Stimulated activated CD8-positive, alpha-beta memory T cell treated with anti-CD3 and anti-CD28 coated beads, Interleukin-7, amount 100 ng/mL, for 24 hours (primary cell): ENCODE results near the gene SLC35F2.
"Not testable (repeated sequence)": the region's sequence is repeated elsewhere in the genome, so short reads cannot be mapped to it uniquely, and the experiment has no call there.

ENCODE experiments used
- DNase-seq: peaks from one replicate; pipeline ENCODE4 v3.0.0-alpha.2; 2020; ENCODE audit warnings: low read depth

Gene SLC35F2

DNA sequence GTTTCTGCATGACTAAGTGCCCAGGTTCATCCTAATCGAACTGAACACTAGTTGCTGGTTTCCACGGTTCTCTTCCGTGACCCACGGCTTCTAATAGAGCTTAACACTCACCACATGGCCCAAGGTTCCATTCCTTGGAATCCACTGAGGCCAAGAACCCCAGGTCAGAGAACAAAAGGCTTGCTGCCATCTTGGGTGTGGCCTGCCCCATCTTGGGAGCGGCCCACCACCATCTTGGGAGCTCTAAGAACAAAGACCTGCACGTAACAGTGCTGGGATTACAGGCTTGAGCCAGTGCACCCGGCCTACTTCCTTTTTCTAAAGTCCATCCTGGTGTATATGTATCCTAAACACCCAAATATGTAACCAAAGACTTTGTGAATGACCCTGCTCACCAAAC is 68.8 kb downstream of the SLC35F2 start:
- no peak for DNase-seq

DNA sequence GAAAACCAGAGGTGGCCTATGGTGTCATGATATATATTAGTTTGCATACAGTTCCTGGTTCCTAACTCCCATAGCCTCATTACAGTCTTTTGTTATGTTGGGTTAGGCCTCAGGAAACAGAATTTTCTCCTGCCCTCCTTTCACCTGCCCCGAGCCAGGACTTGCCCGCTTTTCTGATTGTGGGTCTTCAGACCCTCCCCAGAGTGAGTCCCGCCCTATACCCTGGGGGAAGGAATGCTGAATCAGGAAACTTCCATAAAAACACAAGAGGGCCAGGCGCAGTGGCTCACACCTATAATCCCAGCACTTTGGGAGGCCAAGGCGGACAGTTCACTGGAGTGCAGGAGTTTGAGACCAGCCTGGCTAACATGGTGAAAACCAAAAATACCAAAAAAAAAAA is 70.9 kb downstream of the SLC35F2 start:
- no peak for DNase-seq

DNA sequence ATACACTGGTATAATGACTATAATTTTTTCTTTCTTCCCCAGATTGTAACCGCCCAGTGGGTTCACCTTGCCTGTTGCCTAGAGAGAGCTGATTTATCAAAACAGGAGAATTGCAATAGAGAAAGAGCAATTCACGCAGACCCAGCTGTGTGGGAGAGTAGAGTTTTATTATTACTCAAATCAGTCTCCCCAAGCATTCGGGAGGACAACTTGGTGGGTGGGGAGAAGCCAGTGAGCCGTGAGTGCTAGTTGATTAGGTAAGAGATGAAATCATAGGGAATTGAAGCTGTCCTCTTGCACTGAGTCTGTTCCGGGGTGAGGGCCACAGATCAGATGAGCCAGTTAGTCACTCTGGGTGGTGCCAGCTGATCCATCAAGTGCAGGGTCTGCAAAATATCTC is 73.2 kb downstream of the SLC35F2 start:
- DNase-seq: no peak

DNA sequence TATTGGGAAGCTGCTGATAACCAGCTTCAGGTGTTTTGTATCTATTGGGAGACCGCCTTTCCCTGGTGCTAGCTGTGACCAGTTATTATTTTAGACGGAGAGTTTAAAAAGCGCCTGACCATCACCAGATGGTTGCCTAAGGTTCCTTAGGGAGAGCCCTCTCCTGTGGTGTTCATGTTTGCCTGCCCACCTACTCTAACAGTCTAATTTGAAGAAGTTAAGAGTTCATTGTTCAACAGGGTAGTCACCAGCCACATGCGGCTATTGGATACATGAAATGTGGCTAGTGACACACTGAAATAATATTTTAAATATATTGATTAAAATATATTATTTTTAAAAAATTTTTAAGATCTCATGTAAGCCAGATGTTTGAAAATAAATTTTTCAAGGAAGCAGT is 75.5 kb downstream of the SLC35F2 start:
- no peak for DNase-seq

DNA sequence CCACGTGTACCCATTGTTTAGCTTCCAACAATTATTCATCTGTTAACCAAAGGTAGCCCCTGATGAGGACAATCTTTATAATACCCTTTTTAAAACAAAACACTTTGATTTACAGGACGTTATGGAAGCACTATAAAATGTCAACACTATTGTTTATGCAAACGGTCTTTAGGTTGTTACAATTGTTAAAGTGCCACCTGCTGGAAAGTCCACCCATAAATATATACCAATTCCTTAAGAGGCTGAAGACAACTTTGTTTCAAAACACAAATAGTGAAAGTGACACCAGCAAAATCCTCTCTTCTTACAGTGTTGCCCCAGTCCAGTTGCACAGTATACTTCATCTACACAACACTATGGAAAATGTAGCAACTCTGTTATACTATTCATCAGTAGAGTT is 77.8 kb downstream of the SLC35F2 start:
- no peak for DNase-seq

DNA sequence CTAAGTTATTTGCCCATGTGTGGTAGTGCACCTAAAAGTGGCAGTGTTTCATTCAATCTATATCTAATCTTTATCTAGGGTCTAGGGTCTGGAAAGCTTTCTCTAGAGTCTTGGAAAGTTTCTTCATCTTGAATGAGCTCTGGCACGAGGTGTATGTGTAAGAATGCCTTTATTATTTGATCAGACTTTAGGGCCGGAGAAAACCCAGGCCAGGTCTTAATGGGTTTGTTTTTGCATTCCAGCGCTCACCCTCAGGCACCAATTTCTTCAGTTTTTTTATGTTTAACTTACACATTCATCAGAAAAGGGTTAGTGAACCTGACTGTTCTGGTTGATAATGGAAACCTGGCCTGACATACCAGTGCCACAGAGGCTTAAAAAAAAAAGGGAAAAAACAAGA is 78.5 kb downstream of the SLC35F2 start:
- DNase-seq: no peak

DNA sequence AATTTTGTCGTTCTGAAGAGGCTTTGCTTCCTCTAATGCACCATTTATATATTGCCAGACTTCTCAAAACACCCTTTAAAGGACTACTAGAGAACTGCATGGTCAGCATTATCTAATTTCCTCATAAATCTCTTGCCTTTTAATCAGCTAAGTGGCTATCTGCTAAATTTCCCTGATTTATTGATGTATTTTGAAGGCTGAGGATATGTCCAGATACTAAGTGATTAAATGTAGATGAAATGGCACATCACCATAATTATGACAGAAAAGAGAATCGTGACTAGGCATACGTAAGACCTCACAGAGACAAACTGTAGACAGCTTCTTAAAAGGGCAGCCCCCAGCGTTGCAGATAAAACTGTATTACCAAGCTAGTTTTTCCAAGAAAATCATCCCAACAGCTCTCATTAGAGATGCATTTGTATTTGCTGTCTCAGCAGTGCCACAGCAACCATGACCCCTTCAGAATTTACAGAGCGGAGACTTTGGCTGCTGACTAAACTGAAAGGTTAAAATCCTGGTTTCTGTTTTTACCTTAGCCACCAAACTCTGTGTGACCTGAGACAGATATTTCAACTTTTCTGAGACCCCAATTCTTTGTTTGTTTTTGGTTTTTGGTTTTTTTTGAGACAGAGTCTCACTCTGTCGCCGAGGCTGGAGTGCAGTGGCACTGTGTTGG is 79.6 kb downstream of the SLC35F2 start:
- DNase-seq: no peak

DNA sequence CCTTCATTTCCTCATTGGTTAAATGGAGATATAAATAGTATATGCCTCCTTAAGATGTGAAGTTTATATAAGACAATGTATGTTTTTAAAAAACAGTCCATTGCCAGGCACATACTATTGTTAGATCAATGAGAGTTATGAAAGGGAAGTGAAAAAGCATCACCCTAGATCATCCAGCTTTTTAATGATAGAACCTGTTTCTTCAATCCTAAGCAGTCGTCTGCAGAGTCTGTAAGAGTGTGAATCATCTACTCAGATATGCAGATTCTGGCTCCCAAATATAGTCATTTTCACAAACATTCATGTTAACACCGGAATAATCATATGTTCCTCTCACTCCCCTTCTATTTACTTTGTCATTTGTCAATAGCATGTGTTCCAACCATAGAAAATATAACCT is 81.5 kb downstream of the SLC35F2 start:
- DNase-seq: no peak

DNA sequence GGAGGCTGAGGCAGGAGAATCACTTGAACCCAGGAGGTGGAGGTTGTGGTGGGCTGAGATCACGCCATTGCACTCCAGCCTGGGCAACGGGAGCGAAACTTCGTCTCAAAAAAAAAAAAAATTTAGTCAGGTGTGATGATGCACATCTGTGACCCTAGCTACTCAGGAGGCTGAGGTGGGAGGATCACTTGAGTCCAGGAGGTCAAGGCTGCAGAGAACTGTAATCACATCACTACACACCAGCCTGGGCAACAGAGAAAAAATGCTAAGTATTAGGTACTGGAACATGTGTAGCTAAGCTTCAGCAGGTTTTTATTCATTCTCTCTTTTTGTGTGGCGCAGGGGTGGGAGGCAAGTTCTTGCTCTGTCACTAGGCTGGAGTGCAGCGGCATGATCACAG is 82.5 kb downstream of the SLC35F2 start:
- no peak for DNase-seq

DNA sequence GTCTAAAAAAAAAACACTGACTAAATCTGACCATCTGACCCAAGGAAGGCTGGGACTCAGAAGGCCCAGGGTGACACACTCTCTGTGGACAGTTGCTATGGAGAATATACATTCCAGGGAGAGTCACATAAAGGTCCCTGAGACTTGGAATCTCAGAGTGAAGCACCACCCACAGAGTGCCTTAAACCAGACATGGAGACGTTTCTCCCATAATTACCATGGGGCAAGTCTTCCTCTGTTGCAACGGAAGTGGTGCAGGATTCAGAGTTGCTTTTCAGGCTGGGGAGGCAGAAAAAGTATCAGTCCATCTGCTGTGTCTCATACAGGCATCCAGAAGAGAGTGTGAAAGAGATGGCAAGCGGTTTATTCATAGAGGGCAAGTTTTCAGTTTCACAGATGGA is 88.0 kb downstream of the SLC35F2 start:
- DNase-seq: no peak

DNA sequence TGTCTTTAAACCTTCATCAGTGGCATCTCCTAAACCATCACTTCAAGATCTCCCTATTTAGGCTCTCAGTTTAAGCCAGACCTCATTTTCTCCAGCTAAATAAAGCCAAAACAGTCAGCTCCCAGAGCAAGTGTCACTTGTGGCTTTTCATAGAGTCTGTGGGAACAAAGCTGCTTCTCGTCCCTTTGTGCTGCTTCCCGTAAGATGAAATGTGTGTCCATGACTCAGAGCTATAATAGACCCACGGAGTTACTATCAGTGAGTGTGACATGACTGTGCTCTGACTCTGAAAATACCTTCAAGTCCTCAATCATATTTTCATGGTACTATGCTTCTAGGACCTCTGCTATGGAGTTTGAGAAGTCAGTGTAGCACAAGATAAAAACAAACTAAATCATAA is 89.4 kb downstream of the SLC35F2 start:
- no peak for DNase-seq

DNA sequence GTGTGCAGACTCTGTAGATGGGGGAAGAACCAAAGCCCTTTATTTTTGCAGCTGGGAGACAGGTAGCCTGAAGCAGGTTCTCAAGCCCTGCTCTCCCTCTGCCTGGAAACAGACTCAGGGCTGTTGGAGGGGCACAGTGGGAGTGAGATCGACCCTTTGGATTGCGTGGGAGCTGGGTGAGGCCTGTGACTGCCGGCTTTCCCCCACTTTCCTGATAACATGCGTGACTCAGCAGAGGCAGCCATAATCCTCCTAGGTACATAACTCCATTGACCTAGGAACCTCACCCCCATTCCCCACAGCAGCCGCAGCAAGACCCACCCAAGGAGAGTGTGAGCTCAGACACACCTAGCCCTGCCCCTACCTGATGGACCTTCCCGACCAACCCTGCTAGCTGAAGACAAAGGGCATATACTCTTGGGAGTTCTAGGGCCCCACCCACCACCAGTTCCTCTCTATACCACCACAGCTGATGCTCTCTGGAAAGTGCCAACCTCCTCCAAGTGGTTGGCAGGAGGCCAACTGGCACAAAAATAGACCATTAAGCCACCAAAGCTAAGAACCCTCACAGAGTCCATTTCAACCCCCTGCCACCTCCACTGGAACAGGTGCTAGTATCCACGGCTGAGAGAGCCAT is 99.8 kb downstream of the SLC35F2 start:
- DNase-seq: not testable (repeated sequence)

DNA sequence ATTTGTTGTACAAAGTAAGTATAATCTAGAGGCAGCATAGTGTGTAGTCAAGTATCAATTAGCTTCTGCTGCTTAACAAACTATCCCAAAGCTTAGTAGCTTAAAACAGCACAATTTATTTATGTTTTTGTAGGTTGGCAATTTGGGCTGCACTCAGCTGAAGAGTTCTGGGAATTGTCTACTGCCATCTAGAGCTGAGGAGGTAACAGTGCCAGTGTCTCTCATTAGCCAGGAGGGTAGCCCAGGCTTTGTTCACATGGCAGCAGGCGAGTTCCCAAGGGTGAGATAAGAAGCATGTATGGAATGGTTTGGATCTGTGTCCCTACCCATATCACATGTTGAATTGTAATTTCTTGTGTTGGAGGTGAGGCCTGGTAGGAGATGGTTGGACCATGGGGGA is 100.9 kb downstream of the SLC35F2 start:
- DNase-seq: no peak

DNA sequence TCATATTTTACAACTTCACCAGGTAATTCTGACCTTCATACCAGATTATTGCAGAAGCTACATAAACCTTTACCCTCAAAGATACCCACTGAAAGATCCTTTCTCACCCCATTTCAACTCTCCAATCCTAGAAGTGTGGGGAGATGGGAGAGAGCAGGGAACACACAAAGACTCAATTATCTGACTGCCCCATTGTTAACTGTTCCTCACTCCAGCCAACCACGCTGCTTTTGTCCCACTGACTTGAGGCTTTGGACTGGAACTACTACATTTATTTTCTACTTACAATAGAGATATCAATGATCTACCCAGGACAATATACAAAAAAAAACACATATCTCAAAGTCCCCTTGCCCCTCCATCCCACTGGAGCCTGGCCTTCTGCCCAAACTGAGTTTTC is 102.0 kb downstream of the SLC35F2 start:
- no peak for DNase-seq

DNA sequence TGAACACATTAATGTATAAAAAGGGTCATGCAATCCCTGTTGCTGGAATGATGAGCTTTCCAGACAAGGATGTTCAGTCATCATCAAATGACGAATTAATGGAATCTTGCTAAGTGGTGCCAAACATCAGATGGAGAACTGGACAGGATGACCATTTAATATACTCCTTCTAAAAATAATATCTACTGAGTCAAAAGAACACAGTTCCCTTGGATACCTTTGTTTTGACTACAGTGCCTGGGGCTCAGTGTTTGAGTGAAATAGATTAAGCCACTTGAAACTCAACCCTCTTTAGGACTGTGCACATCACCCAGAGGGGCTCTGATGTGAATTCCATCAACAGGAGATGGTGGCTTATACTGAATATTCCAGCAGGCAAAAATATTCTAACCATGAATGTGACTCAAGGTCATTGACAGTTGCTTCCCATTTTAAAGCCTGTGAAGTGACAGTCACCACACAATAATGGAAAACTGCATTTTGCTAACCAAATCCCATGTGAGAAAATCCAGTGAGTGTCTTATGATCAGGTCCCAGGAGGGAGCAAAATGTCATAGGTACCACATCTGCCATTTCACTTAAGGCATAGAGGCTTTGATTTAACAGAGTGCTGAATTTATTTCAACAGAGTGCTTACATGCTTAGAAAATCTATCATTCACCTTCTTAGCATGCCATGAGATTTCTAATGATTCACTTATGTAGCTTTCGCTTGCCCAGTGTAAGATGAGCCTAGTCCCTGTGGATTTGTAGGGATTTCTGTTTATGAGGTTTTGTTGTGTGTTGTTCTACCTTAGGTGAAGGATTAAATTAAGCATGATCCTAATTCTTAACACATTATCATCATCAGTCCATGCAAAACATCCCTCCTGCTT is 105.4 kb downstream of the SLC35F2 start:
- no peak for DNase-seq

DNA sequence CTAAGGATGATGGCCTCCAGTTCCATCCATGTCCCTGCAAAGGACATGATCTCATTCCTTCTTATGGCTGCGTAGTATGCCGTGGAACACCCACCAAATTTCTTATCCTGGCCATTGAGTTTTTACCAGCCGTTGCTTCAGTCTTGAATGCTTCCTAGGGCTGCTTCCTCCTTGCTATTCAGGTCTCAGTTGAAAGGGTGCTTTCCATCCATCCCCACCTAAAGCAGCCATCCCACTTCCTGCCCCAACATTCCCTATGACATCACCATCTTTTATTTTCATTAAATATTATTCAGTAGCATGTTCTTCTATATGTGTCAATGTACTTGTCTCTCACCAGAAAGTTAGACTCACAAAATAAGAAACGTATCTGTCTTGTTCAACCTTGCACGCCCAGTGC is 106.1 kb downstream of the SLC35F2 start:
- DNase-seq: no peak

DNA sequence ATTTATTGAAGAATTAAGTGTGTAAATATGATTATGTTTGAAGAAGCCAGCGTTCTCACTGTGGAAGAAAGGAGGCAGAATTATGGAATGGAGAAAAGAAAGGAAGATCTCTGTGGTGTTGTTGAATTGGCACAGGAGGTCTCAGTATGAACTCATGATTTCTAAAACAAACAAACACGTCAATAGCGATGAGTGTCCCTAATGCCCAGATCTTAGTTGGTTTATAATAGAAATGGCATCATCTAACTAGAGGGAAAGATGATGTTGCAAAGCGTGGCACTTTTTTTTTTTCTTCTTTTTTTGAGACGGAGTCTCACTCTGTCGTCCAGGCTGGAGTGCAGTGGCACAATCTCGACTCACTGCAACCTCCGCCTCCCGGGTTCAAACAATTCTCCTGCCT is 107.5 kb downstream of the SLC35F2 start:
- DNase-seq: no peak

DNA sequence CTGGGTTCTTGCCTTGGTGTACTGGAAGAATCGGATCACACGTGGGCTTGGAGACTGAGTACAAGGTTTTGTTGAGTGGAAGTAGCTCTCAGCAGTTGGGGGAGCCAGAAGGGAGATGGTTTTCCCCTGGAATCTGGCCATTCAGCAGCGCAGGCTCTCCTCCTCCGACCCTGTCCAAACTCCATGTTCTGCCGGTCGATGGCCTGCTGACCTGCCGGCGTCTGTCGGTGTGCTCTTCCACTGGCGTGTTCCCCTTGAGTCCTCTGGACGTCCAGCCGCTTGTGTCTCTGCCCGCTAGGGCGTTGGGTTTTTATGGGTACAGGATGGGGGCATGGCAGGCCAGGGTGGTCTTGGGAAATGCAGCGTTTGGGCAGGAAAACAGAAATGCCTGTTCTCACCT is 108.3 kb downstream of the SLC35F2 start:
- no peak for DNase-seq

DNA sequence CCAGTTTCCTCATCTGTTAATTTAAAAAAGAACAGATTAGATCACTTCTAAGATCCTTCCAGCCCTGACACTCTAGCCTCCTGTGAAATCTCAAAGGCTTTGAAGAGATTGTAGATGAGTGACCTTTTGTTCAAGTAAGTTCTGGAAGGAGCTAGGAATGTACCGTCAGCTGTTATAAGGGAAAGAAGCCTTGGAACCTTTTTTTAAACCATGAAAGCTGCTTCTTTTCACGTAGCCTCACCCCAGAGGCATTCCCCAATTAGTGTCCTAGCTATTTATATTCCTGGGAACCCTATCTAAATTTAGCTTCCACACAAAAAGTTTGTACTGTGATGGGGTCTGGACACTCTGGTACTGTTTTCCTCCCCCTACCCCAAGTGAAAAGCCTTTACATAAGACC is 111.0 kb downstream of the SLC35F2 start:
- no peak for DNase-seq

DNA sequence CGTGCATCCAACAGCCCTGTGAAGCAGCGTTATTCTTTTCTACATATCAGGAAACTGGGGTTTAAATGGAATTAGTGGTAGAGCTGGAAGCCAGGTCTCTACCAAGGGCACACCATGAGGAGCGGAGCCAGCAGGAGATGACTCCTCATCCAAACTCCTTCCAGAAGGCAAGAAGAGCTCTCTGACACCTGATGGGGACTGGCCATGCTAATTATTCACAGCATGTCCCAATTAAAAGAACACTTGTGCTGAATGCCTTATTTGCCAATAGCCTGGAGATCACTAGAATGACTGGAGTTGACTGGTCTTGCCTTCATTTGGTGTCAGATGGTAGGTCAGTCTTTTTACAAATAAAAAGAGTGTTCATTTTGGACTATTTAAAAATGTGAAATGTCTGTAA is 113.9 kb downstream of the SLC35F2 start:
- DNase-seq: no peak

DNA sequence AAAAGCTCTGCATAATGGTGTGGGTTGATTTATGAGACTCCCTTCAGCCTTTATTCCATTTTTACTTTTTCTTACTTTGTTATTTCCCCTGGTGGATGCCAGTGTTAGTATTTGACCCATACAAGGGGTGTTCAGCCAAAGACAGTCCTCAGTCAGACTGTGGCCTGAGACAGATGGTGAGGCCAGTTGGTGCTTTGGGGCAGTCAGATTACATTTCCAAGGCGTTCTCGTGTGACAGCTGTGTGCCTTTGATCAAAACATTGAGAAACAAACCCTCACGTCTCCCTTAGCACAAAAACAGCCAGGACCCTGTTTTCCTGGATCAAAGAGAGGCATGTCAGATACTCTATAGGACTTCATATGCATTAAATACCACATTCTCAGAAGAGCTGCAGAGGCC is 115.4 kb downstream of the SLC35F2 start:
- DNase-seq: no peak

DNA sequence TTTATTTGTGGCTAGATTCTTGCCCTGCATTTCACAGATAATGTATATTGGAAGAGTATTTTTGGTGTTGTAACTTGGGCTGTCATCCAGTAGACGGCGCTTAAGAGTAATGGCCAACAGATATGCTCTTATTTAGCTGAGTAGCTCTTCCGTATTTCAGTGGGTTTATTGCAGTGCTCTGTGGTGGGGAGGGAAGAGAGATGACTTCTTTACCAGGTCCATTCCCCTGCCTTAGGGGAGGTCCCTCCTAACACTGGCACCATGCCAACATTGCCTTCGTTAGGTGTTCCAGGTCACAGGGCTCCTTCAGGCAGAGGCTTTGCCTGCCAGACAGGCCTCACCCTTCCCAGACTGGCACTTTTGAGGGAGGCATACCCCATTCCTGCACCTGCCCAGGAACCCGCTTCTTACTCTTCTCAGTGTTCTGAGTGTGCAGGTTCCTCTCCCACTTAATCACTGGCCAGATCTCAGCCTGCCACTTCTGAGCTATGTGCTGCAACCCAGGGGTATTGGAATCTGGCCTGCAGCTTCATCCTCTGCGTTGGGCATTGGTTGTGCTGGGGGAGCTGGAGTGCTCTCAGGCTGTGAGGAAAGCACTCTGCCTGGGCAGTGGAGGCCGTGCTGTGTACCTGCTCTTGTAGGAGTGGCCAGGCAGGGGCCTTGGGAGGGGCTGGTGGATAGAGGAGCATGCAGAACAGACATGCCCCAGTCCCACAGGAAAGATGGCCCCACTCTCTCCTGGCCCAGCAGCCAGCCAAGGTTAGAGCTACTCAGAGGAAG is 117.4 kb downstream of the SLC35F2 start:
- DNase-seq: no peak
